Left ventricle myocardium superior (tissue), 1 donor: ENCODE results near the gene PAX5. TPM values are rescaled to one million over a fixed set of nuclear protein-coding genes. Genes with fewer than 3 reads are reported as not detected.

Source experiments
- ATAC-seq: fragments of 200-7000 bp; cut with Tn5 transposase; one replicate; pipeline ENCODE4 v1.9.1; 2020; ENCODE audit warnings: mild to moderate bottlenecking, moderate library complexity
- DNase-seq: peaks from one replicate; pipeline ENCODE4 v3.0.0-alpha.2; 2020
- intact Hi-C: fragments of 100-400 bp; cut with micrococcal nuclease; formaldehyde crosslinking; loops from one replicate; pipeline ENCODE4 v1.11.0; 2022
- total RNA-seq: library from RNA; stranded (reverse); fragmentation: NEBNext Ultra II Directional; extraction: Animal tissue kit (Norgen Biotek cat#: 25700); gene quantifications from one replicate; pipeline ENCODE4 v1.2.1, GENCODE V29; 2021
- donor health status: DM: no; HTN: yes; CAD: no; lungs with severe emphysema.

Gene PAX5
- total RNA-seq, 1 donor from 2014 or later, result not detected

DNA sequence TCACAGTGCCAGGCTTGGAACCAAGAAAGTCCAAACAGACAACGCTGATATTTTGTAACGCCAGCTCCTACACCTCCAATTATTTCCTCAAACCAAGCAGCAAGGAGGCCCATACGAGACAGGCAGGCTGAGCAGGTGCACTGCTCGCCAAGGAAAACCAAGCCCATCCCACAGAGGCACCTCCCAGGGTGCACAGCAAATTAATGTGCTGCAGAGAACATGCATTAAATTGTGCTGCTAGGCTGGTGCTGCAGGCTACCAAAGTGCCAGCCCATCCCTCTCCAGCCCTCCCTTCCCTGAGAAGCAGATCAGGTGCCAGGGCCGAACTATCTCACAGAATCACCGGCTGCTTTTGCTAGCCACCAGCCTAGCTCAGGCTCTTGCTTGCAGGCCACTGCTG lies 137.8 kb downstream of the PAX5 start:
- no peak for DNase-seq
- no peak for ATAC-seq
- intact Hi-C loops, result no loop called here

DNA sequence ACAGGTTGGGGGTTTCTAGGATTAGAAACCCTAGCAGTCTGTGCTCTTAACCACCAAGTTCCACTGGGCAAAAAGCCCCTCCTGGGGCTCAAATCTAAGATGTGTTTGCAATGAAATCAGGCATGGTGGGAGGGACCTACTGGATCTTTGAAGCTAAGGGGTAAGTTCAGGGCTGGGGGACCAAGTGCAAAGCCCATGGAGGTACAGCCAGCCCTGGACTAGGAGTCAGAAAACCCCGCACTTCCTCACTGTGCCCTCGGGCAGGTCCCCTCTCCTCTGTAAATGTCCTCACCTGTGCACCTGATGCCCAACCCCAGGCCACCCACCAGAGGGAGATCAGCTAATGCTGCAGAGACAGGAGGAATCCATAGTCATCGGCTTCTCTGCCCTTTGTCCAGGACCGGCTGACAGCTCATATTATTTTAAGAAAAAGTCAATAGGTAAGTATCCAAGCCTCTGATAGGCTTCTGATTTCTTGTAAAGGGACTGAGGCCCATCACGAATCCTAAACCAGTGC lies 138.3 kb downstream of the PAX5 start:
- DNase-seq (no peak), ATAC-seq (no peak)
- intact Hi-C loops, result no loop called here

DNA sequence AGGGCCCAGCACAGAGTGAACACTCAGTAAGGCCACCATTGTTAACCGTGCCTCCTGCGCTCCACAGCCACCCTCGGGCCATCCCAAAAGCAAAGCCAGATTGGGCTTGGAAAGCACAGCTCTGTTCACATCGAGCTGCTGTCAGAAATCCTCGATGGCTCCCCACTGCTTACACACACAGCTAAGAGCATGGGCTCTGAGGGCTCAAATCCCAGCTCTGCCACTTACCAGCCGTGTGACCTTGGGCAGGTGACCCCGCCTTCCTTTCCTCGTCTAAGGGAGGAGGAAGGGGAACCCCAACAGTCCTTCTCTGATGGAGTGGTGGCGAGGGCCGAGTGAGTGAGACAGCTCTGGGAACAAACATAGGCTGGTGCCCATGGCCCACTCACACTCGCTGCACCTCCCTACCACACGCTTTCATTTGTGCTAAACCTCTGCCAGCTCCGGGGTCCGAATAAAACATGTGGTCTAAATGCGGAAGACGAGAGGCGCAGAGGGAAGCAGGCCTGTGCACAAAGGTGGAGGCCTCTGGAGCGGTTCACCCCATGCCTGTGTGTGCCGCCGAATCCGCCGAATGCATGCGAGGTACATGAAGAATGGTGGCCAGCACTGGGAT lies 139.3 kb downstream of the PAX5 start:
- ATAC-seq (no peak), DNase-seq (no peak)
- intact Hi-C loops, result no loop called here

DNA sequence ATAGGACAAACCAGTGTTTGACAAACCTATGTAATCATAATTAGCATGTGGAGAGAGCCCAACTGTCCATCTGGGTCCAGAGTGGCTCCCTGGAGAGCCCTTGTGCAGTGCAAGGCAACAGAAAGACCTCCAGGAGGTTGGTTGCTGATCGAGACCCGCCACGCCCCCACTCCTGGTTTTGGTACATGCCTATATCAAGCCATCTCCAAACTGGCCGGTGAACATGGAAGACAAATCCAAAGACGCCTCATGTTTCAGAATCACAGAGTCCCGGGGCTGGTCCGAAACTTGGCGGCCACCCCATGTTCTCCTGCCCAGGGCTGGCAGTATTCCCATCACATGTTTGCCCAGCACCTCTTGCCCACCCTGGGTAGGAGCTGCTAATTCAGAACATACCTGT lies 140.2 kb downstream of the PAX5 start:
- ATAC-seq (no peak), DNase-seq (no peak)
- intact Hi-C loops, result no loop called here

DNA sequence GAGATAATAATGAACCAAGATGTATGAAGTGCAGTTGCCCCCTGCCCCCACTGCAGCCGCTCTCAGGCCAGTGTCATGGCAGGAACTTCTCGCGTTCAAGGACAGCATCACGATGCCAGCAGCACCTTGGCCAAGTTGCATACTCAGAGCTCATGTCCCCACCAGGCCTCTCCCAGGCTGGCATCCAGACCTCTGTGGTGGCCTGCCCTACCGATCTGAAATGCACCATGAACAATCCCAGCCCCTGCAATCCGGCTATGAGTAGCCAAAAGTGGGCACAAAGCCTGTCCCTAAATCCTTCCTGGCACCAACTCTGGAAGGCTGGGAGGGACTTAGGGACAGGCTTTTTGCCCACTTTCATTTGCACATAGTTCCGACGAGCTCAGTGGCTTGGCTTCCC lies 140.9 kb downstream of the PAX5 start:
- intact Hi-C loops, result no loop called here
- DNase-seq (no peak), ATAC-seq (no peak)

DNA sequence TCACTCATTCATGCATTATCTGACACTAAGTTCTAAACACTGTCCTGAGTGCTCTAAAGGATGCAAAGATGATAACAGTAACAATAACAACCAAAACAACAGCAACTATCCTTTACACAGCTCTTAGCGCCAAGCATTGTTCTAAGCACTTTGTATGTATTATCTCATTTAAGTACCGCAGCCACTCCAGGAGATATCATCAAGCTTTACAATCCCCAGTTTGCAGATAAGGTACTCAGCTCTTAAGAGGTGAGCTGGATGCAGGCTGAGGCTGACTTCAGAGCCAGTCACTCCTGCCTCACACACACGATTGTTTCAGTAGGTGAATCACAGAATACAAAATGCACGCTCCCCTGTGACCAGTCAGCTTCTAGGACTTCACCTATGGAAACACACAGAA lies 141.8 kb downstream of the PAX5 start:
- ATAC-seq (no peak), DNase-seq (no peak)
- intact Hi-C loops, result no loop called here

DNA sequence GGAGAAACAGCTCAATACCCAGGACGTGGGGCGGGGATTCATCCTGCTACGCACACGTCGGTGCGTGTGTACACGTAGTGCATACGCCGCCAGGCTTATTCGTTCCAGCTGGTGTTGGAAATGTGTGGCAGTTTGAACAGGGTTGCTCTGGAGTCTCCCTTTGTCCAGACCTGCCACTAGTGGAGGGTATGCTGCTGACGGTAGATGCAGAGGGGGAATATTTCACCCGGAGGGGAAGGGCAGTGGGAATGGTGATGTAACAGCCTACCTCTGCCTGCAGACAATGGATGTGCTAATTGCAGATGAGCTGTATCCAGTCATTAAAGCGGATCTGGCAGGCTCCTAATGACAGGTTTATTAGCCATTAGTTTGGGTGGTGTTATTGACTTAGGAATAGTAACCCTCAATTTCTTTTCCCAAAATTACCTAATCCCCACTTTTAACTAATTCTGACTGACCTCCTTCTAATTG lies 142.7 kb downstream of the PAX5 start:
- ATAC-seq (no peak), DNase-seq (no peak)
- intact Hi-C loops, result no loop called here

DNA sequence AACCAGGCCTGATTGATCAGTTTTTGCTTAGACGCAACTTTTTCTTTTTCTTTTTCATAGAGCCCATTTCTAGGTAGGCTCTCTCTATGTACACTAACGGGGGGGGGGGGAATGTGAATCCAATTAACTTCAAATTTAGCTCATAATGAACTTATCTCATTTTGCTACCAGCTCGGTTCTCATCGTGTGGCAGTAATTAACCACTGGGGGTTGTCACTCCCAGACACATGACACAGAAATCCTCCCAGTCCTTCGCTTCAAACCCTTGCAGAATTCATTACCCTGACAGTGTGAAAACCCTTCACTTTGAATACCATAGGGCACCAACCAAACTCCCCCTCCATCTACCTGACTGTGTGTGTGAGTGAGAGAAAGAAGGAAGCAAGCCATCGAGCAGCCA lies 144.2 kb downstream of the PAX5 start:
- intact Hi-C loops, result no loop called here
- ATAC-seq, result no peak
- no peak for DNase-seq

DNA sequence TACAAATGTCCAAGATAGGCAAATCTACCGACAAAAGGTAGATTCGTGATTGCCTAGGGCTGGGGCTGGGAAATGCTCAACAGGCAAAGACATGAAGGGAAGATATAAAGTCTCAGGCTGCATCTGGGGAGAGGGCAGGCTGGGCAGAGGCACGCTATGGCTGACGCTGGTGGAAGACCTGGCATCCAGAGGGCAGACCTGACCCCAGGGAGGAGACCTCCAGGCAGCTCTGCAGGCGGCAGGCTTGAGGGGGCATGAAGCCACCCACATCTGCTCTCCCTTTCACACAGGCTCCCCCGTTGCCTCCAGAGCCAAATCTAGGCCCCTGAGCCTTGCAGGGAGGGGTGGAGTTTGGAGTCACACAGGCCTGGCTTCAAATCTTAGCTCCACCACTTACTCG lies 145.5 kb downstream of the PAX5 start:
- intact Hi-C loops, result no loop called here

DNA sequence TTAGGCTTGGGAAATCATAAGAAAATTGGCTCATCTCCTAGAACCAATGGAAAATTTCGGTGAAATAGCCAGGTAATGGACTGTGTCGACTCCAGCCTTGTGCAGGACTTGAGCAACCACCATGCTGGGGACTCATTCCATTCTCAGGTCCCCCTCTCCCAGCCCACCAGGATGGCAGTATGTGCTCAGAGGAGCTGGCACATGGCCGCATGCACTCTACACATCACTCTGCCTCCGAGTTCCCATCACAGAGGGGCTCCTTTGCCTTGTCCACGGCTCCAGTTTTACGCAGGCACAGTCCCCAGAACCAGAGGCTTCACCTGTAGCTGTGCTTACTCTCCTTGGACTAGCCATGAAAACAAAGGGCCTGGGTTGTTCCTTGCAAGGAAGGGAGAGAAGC lies 149.3 kb downstream of the PAX5 start:
- ATAC-seq (no peak), DNase-seq (no peak)
- intact Hi-C loops, result no loop called here

More for the DNA sequence above, 145.5 kb downstream of the PAX5 start:
- no peak for ATAC-seq
- no peak for DNase-seq

DNA sequence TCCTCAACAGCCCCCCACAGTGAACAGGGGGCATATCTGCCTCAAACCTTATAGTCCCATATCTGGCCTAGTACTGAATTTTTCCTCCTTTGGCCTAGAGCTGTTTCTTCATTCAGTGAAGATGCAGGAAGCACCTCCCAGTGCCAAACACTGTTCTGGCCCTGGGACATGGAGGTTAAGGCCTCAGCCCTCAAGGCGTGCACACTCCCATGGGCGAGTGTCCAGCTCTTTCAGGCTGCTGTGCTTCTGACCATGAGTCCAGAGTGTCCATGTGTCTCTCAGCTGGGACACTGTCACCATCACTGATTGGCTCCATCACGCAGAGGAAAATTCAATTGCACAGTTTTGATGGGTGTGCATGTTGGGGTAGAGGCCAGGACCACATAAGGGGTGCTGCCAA lies 151.5 kb downstream of the PAX5 start:
- no peak for DNase-seq
- no peak for ATAC-seq
- intact Hi-C loops, result no loop called here

DNA sequence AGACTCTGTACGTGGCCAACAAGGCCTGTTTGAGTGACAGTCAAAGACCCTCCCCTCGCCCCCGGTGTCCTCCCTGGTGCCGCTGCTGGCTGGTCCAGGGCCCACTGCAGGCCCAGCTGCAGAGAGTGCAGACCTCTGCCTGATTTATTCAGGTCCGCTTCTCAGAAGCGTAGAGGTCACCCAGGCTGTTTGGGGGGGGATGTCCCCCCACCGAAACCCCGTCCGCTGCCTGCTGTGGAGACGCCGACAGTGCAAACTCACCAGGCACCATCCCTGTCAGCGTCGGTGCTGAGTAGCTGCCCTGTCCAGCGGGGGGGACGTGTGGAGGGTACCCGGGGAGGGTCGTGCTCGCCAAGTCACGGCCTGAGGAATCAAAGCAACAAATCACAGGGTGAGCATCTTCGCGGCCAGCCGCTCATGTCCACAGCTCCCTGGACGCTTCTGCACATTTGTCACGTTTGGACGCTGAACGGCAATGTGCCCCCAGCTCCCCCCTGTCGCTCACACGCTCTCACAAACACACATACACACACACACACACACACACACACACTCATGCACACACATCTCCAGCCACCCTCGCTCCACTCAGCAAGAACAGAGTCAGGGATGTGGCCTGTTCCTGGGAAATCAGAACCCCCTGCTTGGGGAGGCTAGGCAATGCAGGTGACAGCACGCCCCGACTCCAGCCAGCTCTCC lies 152.2 kb downstream of the PAX5 start:
- ATAC-seq, result no peak

DNA sequence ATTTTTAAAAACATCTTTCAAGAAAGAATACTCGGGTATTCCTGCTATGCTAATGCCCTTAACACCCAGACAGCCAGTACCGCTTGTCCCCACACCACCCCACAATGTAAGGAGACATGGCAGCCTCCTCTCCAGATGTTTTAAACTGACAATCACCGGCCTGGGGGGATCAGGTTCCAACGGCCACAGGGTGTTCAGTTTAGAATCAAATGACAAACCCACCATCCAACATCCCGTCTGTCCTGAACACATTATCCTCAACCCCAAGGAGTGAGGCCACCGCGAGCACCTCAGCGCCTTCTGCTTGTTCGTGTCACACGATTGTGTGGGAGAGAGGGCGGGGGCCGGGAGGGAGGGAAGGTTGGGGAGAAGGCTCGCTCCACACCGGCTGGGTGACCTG lies 152.8 kb downstream of the PAX5 start:
- DNase-seq (no peak), ATAC-seq (no peak)
- intact Hi-C loops, result no loop called here

More for the DNA sequence above, 152.2 kb downstream of the PAX5 start:
- DNase-seq, result no peak
- intact Hi-C loops, result no loop called here

DNA sequence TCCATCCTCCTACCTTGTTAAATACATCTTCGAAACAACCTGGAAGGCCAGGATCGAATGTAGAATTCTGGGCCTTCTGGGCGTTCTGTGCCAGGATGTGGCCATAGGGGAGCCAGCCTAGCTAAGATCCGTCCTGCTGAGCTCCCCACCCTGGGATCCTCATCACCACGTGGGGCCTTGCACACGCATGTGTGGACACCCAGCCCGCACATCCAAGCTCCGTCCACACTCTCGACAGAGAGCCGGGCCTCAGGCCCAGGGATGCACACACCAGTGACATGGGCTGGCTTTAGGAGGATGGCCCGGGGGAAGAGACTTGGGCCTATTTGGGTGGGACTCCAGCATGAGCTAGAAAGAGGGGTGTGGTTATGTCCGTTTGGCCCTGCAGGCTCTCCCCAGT lies 154.0 kb downstream of the PAX5 start:
- ATAC-seq (no peak), DNase-seq (no peak)
- intact Hi-C loops, result no loop called here

DNA sequence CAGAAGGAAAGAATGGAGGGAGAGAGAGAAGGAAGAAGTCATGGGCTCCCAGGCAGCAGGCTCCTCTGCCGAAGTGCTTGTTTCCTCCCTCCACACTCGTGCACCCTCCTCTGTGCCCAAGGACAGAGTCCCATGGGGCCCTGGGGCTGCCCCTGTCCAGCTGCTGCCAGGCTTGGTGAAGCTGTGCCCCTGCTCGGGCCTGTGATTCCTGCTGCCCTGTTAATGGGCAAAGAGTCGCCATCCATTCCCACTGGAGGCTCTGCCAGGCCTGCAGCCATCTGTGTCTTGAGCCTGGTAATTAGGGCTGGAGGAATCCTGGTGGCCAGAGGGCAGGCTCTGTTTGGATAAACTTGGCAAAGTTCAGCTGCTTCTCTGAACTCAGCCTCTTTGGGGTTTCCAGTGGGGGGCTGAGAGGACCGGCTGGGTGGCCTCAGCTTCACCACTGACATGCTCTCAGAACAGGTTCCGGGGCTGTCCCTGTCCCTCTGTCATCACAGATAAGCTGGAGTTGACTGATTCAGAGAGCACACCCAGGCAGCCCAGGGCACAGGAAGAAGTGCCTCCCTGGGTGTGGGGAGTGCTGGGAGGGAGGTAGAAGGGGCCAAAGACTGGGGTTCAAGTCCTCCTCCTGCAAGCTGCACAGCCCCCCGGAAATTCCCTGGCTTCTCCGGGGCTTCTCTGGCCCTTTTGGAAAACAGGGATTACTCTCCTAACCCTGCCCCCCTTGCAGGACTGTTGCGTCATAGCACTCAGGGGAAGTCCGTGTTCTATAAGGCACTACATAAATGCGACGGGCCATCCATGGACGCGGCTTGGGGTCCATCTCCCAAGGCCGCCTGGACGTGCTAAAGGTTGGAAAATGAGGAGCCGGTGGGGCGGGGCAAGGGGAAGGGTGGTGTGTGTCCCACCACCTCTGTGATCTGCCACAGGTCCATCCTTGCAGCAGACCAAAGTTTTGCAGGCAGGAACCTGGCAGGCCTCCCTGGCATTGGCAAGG lies 154.8 kb downstream of the PAX5 start:
- intact Hi-C loops, result no loop called here
- ATAC-seq, result no peak
- DNase-seq, result no peak

DNA sequence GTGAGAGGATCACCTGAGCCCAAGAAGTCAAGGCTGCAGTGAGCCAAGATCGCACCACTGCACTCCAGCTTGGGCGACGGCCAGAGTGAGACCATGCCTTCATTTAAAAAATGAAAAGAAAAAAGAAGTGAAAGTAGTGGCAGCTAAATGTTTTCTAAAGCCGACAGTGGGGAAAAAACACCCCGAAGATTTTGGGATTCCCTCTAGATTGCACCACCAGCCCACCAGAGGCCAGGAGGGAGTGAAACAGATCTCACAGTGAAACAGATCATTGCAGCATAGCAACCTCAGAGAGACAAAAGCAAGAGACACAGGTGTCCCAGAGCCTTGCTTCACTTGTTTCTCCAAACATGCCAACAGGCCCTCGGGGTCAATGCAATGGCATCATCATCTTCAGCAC lies 156.8 kb downstream of the PAX5 start:
- DNase-seq (no peak), ATAC-seq (no peak)
- intact Hi-C loops, result no loop called here

DNA sequence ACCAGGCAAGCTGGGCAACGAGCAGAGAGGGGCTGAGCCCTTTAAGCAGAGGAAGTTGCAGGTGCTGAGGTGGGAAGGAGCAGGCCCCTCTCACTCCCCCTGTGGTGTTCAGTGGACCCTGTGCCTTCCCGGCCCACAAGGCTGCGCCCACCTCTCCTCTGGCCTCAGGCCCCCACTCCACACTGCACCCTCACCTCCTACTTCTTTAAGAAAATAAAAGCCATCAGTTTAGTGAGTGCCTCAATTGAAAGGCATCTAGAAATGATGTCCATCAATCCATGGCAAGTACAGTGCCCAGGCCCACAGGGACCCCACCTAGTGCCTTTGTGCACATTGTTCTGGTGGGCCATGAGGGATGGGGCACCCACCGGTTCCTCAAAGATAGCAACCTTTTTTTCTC lies 158.0 kb downstream of the PAX5 start:
- intact Hi-C loops, result no loop called here
- DNase-seq (no peak), ATAC-seq (no peak)

DNA sequence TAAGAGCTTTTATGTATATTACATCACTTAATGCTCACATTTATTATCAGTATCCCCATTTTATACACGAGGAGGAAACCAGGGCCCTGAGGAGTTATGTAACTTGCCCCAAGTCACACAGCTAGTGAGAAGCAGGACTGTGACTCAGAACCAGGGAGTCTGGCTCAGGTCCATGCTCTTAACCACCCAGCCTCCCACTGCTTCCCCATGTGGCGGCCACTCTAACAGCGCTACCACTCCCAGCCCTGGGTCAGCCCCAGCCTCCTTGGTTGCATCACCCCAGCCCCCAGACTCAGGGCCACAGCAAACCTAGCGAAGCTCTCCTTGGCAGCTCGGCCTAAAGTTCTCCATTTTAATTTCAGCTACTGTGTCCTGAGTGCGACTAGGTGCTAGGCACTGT lies 159.1 kb downstream of the PAX5 start:
- no peak for DNase-seq
- intact Hi-C loops, result no loop called here
- no peak for ATAC-seq

DNA sequence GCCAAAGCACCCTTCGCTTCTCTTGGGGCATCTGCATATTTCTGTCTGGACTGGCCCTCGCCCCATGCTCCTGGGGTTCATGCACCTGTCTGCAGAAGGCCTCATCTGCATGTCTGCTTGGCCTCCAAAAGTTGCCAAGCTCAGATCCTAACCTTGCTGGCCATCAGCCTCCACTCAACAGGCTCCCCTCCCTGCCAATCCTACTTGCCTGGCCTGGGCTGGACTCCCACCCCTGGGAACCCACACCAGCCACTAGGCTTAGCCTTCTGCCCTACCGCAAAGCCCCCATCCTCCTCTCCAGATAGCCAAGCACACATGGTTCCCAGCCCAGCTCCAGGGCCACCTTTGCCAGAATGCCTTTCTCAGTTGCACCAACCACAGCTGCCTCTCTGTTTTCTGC lies 159.8 kb downstream of the PAX5 start:
- ATAC-seq (no peak), DNase-seq (no peak)

More for the DNA sequence above, 159.8 kb downstream of the PAX5 start:
- intact Hi-C loops, result no loop called here
